ENCODE data around the gene WASHC2C.
"Not testable (repeated sequence)": the region's sequence is repeated elsewhere in the genome, so short reads cannot be mapped to it uniquely, and the experiment has no call there.

The WASHC2C gene, protein sequence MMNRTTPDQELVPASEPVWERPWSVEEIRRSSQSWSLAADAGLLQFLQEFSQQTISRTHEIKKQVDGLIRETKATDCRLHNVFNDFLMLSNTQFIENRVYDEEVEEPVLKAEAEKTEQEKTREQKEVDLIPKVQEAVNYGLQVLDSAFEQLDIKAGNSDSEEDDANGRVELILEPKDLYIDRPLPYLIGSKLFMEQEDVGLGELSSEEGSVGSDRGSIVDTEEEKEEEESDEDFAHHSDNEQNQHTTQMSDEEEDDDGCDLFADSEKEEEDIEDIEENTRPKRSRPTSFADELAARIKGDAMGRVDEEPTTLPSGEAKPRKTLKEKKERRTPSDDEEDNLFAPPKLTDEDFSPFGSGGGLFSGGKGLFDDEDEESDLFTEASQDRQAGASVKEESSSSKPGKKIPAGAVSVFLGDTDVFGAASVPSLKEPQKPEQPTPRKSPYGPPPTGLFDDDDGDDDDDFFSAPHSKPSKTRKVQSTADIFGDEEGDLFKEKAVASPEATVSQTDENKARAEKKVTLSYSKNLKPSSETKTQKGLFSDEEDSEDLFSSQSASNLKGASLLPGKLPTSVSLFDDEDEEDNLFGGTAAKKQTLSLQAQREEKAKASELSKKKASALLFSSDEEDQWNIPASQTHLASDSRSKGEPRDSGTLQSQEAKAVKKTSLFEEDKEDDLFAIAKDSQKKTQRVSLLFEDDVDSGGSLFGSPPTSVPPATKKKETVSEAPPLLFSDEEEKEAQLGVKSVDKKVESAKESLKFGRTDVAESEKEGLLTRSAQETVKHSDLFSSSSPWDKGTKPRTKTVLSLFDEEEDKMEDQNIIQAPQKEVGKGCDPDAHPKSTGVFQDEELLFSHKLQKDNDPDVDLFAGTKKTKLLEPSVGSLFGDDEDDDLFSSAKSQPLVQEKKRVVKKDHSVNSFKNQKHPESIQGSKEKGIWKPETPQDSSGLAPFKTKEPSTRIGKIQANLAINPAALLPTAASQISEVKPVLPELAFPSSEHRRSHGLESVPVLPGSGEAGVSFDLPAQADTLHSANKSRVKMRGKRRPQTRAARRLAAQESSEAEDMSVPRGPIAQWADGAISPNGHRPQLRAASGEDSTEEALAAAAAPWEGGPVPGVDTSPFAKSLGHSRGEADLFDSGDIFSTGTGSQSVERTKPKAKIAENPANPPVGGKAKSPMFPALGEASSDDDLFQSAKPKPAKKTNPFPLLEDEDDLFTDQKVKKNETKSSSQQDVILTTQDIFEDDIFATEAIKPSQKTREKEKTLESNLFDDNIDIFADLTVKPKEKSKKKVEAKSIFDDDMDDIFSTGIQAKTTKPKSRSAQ (N-terminal part only)

GRCh38 chr10:45726703-45727420 lies at the start of gene WASHC2C:
Gene WASHC2C, plus strand, starts transcription at chr10:45727266. Its CDS starts 52 bp downstream, at chr10:45727318.
- peak; percentile 97 for DNase-seq (ENCODE audit: low read depth, low spot score)

DNA sequence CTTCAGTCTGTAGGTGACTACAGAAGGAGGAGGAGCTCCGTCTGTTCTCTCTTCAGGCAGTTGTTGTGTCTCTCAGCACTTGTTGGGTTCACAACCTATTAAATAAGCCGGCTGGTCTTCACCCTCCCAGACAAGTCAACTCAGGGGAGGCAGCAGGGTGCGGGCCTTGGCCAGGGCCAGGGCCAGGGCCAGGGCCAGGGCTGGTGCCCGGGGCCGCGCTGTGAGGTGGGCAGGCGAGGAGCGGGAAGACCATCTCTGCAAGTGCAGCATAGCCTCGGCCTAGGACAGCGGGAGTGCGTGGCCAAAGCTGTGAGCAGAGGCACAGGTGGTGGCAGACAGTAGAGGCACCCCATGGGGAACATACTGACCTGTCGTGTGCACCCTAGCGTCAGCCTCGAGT lies 48.6 kb upstream of the WASHC2C start:
- DNase-seq (ENCODE audit: low read depth, low spot score) = not testable (repeated sequence)

- not testable (repeated sequence) for DNase-seq (ENCODE audit: low read depth, low spot score)
Observed at GRCh38 chr10:45710200-45710796, 16.8 kb upstream of the WASHC2C start.

DNA sequence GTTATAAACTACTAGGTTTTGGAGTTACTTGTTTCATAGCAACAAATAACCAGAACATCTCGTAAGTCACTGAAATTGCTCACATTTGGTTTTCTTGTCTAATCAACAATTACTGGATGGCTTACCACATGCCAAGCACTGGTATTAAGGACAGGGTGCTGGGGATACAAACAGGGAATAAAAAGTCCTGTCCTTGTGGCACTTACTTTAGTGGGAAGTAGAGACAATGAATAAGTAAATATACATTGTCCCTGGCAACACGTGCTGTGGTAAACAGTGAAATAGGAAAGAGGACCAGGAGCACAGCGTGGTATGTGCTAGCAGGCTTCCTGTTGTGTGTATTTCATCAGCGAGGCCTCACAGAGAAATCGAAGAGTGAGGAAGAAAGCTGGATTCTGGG lies 15.8 kb upstream of the WASHC2C start:
- not testable (repeated sequence) for DNase-seq (ENCODE audit: low read depth, low spot score)

- DNase-seq (ENCODE audit: low read depth, low spot score) = not testable (repeated sequence)
Observed at GRCh38 chr10:45717053-45717452, 10.0 kb upstream of the WASHC2C start.

- not testable (repeated sequence) for DNase-seq (ENCODE audit: low read depth, low spot score)
Observed at GRCh38 chr10:45717642-45718041, 9.4 kb upstream of the WASHC2C start.

DNA sequence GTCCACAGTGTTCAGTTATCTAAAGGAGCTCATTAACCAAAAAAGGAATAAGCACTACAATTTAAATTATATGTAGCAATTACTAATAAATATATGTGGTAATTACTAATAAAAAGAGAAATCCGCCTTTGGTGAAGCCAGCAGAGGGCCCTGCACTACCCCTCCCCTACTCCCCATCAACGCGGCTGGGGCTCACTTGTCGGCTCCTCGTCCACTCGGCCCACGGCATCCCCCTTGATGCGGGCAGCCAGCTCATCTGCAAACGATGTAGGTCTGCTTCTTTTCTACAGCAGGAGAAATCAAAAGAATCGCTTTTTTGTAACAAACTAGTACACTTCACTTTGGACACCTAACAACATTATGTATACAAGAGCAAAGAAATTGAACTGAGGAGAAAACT lies 5.6 kb upstream of the WASHC2C start:
- not testable (repeated sequence) for DNase-seq (ENCODE audit: low read depth, low spot score)

DNA sequence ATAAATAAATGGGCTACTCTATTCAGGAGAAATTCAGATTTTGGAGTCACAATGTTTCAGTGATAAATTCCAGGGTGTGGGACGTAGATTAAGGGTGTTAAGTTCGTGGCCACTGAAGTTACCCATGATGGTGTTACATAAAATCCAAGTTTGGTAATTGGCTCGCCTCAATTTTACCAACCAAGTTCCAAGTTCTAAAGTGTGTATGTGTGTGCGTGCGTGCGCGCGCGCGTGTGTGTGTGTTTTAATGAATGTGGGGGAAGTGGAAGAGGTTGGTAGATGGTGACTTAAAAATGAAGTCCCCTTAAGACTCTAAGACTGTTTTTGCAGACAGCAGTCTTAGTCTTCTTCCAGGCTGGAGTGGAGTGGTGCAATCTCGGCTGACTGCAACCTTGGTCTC lies 3.2 kb upstream of the WASHC2C start:
- not testable (repeated sequence) for DNase-seq (ENCODE audit: low read depth, low spot score)

GRCh38 chr10:45727421-45727965 lies 427 bp downstream of the WASHC2C start:
- DNase-seq (ENCODE audit: low read depth, low spot score) = not testable (repeated sequence)

DNA sequence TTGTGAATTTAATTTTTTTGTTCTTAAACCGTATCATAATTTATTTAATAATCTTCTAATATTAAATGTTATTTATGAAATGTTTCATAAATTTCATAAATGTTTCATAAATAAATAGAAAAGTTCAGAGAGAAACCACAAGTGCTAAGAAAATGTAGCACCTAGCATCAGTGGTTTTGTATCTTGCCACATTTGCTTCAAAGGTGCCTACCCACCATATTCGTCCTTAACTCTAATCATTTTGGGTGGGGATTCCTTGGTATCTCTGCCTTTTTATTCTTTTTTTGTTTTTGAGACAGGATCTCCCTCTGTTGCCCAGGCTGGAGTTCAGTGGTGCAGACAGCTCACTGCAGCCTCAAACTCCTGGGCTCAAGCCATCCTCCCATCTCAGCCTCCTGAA lies 7.4 kb downstream of the WASHC2C start:
- not testable (repeated sequence) for DNase-seq (ENCODE audit: low read depth, low spot score)

DNA sequence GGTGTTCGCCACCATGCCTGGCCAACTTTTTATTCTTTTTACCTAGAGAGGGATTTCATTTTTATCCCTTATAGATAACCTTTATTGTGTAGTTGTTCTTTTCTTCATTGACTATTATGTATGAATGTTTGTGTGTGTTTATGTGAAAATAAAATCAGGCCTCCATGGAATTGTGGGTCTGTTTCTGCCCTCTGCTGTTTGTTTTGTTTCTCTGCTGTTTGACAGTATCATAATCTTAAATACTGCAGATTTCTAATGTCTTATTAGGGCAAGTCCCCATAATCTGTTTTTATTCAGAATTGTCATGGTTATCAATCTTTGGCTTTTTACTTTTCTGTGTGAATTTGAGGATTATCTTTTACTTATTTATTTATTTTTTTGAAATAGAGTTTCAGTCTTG lies 7.8 kb downstream of the WASHC2C start:
- not testable (repeated sequence) for DNase-seq (ENCODE audit: low read depth, low spot score)

DNA sequence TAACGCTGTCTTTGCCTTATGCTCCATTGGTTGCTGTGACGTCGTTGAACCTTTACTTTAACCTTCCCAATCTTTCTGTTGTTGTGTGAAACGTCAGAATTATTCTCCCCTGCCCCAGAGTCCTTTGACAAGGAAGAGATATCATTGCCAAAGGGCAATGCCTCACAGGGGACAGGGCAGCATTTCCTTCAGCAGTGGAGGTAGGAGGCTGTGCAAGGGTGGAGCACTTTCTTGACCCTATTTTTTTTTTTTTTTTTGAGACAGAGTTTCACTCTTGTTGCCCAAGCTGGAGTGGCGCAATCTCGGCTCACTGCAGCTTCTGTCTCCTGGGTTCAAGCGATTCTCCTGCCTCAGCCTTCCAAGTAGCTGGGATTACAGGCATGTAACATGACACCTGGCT lies 14.5 kb downstream of the WASHC2C start:
- not testable (repeated sequence) for DNase-seq (ENCODE audit: low read depth, low spot score)

- not testable (repeated sequence) for DNase-seq (ENCODE audit: low read depth, low spot score)
Observed at GRCh38 chr10:45742014-45742413, 14.9 kb downstream of the WASHC2C start.

DNA sequence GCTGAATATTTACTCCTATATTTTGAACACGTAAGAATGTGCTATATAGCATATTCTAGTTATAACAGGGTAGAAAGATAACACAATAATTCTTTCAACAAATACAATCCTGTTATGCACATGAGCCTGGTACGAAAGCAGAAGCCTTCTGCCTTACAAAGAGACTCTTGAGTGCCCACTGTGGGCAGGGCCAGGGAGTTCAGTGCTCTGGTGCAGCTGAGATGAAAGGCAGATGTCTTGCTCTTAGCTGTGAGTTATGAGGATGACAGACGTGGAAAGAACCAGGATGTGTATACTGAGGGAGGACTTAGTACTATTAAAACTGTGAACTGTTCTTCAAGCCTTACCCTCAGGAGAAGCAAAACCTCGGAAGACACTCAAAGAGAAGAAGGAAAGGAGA lies 24.1 kb downstream of the WASHC2C start:
- not testable (repeated sequence) for DNase-seq (ENCODE audit: low read depth, low spot score)

DNA sequence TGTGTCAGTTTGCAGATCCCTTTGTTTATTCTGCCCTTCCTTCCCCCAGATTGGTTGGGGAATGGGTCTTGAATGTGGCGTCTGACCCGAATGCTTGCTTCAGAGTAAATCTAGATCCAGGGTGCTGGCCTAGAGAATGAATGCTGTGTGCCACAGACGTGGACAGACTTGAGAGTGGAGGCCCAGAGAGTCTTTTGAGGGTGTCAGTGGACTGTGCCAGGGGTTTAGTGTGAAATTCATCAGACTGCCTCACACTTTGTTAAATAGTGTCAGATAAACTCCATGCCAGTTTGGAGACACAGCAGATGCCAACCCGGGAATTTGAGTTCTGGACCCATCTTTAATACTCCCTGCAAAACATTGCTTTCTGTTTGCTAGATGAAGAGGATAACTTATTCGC lies 25.1 kb downstream of the WASHC2C start:
- not testable (repeated sequence) for DNase-seq (ENCODE audit: low read depth, low spot score)

GRCh38 chr10:45753979-45754495 lies 27.0 kb downstream of the WASHC2C start:
- DNase-seq (ENCODE audit: low read depth, low spot score) = not testable (repeated sequence)

DNA sequence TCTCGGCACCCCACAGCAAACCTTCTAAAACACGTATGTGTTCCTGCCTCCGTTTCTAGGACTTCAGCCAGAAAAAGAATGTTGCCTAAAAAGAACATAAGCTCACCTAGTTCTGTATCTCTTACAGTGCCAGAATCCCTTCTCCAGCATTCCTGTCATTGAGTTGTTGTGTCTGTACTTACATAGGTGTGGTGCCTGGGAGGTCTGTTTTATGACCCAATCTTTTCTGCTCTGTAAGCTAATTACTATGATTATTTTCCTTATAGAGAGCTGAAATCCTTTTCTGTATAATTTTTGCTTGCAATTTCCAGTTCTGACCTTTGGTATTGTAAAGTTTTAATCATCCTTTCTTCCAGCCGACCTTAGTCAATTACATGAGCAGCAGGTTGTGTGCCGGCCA lies 28.0 kb downstream of the WASHC2C start:
- not testable (repeated sequence) for DNase-seq (ENCODE audit: low read depth, low spot score)

GRCh38 chr10:45756065-45756464 lies 29.0 kb downstream of the WASHC2C start:
- not testable (repeated sequence) for DNase-seq (ENCODE audit: low read depth, low spot score)

GRCh38 chr10:45757661-45758396 lies 30.8 kb downstream of the WASHC2C start:
- not testable (repeated sequence) for DNase-seq (ENCODE audit: low read depth, low spot score)

All from ELF-1 (cell line).